Neural cell (in vitro differentiated cells): ENCODE measurements around the gene FGR. TPM values are rescaled to one million over a fixed set of nuclear protein-coding genes. Genes with fewer than 3 reads are reported as not detected.

Experiments
- H2AFZ ChIP-seq: fragments of 200-600, 300-800 bp; sonication (generic), shearing (Covaris generic); 2 replicates; pipeline ENCODE4 v1.6.0; 2014; ENCODE audit warnings: low read depth, mild to moderate bottlenecking, antibody characterized with exemption, low read length, moderate library complexity
- H3F3A ChIP-seq: fragments of 200-600 bp; shearing (Covaris generic); 2 replicates; pipeline ENCODE4 v1.6.1; 2016; ENCODE audit warnings: mild to moderate bottlenecking, moderate library complexity, mixed read lengths, antibody characterized with exemption, low read length; ENCODE audit not compliant: insufficient read depth, poor library complexity, severe bottlenecking
- H3K27ac ChIP-seq: fragments of 200-600, 300-800 bp; sonication (generic), shearing (Covaris generic); 2 replicates; pipeline ENCODE4 v1.5.1; 2014; ENCODE audit warnings: mild to moderate bottlenecking, low read length, moderate library complexity
- H3K27me3 ChIP-seq: fragments of 300-800, 200-600 bp; sonication (generic), shearing (Covaris generic); 2 replicates; pipeline ENCODE4 v1.6.0; 2014; ENCODE audit warnings: mild to moderate bottlenecking, low read depth, low read length, moderate library complexity; ENCODE audit not compliant: insufficient read depth
- H3K36me3 ChIP-seq: fragments of 300-800, 200-600 bp; sonication (generic), shearing (Covaris generic); 2 replicates; pipeline ENCODE4 v1.5.1; 2014; ENCODE audit warnings: mild to moderate bottlenecking, antibody characterized with exemption, low read length, moderate library complexity; ENCODE audit not compliant: insufficient read depth
- H3K4me2 ChIP-seq: fragments of 300-800, 200-600 bp; sonication (generic), shearing (Covaris generic); 2 replicates; pipeline ENCODE4 v1.6.0; 2014; ENCODE audit warnings: mild to moderate bottlenecking, low read length
- H3K4me3 ChIP-seq: fragments of 300-800, 200-600 bp; sonication (generic), shearing (Covaris generic); 2 replicates; pipeline ENCODE4 v1.5.1; 2014; ENCODE audit warnings: mild to moderate bottlenecking, low read length, moderate library complexity
- H3K79me2 ChIP-seq: fragments of 200-600 bp; shearing (Covaris generic); replicated peaks from 2 replicates; pipeline ENCODE4 v1.6.0; 2014; ENCODE audit warnings: mild to moderate bottlenecking, low read length, moderate library complexity; ENCODE audit not compliant: insufficient read depth
- H3K9ac ChIP-seq: fragments of 300-800, 200-600 bp; sonication (generic), shearing (Covaris generic); 2 replicates; pipeline ENCODE4 v1.6.1; 2016; ENCODE audit warnings: mild to moderate bottlenecking, low read length, mixed read lengths
- H3K9me2 ChIP-seq: fragments of 200-600 bp; shearing (Covaris generic); 2 replicates; pipeline ENCODE4 v1.6.1; 2016; ENCODE audit warnings: mild to moderate bottlenecking, low read length, mixed read lengths; ENCODE audit not compliant: insufficient read depth
- H3K9me3 ChIP-seq: fragments of 200-600, 300-800 bp; sonication (generic), shearing (Covaris generic); 2 replicates; pipeline ENCODE4 v1.6.1; 2016; ENCODE audit warnings: mild to moderate bottlenecking, mixed run types, low read length, moderate library complexity, mixed read lengths
- H4K20me1 ChIP-seq: fragments of 200-600 bp; shearing (Covaris generic); 2 replicates; pipeline ENCODE4 v1.6.1; 2016; ENCODE audit warnings: mild to moderate bottlenecking, mixed run types; ENCODE audit not compliant: insufficient read depth
- EP300 ChIP-seq: fragments of 450-650 bp; conservative IDR thresholded peaks from 2 replicates; pipeline ENCODE4 v1.6.1; 2014; ENCODE audit warnings: antibody characterized with exemption, mild to moderate bottlenecking, moderate library complexity; ENCODE audit not compliant: poor library complexity, severe bottlenecking
- EZH2 ChIP-seq: fragments of 200-600, 300-800 bp; shearing (Covaris generic), sonication (generic); IDR thresholded peaks from 2 replicates; pipeline ENCODE4 v1.6.1; 2014; ENCODE audit warnings: antibody characterized with exemption, low read length, borderline replicate concordance, mild to moderate bottlenecking; ENCODE audit not compliant: insufficient read depth, poor library complexity, severe bottlenecking
- MXI1 ChIP-seq: fragments of 450-650 bp; conservative IDR thresholded peaks from 2 replicates; pipeline ENCODE4 v1.6.1; 2014; ENCODE audit warnings: antibody characterized with exemption, mild to moderate bottlenecking; ENCODE audit not compliant: poor library complexity, severe bottlenecking
- POLR2AphosphoS5 ChIP-seq: IDR thresholded peaks from 2 replicates; pipeline ENCODE4 v1.6.1; 2012
- RAD21 ChIP-seq: fragments of 450-650 bp; conservative IDR thresholded peaks from 2 replicates; pipeline ENCODE4 v1.6.1; 2014; ENCODE audit warnings: antibody characterized with exemption, mild to moderate bottlenecking, moderate library complexity
- SMC3 ChIP-seq: fragments of 450-650 bp; conservative IDR thresholded peaks from 2 replicates; pipeline ENCODE4 v1.6.1; 2014; ENCODE audit warnings: antibody characterized with exemption, mild to moderate bottlenecking, moderate library complexity; ENCODE audit not compliant: poor library complexity
- TAF1 ChIP-seq: IDR thresholded peaks from 2 replicates; pipeline ENCODE4 v1.6.1; 2012; ENCODE audit warnings: low read depth
- polyA plus RNA-seq: library from polyadenylated mRNA; depleted of rRNA; stranded (reverse); fragments of >200 nt; gene quantifications from 2 replicates; pipeline ENCODE4 v1.2.3, GENCODE V29; 2014
- TF ChIP-seq, protein P1 (sequence below): fragments of 450-650 bp; IDR thresholded peaks from 2 replicates; pipeline ENCODE4 v1.5.1; 2014; ENCODE audit warnings: antibody characterized with exemption, mild to moderate bottlenecking, moderate library complexity; ENCODE audit not compliant: poor library complexity, severe bottlenecking
- TF ChIP-seq, protein P2 (sequence below): IDR thresholded peaks from 2 replicates; pipeline ENCODE4 v1.6.1; 2012; ENCODE audit warnings: borderline replicate concordance

FGR gene
- polyA plus RNA-seq, 1 donor from 2014 or later, result not detected

GRCh38 chr1:27592232-27592930 lies 42.6 kb downstream of the FGR start:
- Histone ChIP-seq H3K9me3 (no peaks in the 10 kb centered on the region), H3K27me3 (no peaks in the 10 kb centered on the region), H3K36me3 (no peaks in the 10 kb centered on the region), H4K20me1 (peaks cover 33% of the 10 kb centered on the region), H3K4me3 (peak overlapping the region; percentile 61), H3K9me2 (no peaks in the 10 kb centered on the region), H3F3A (no peaks in the 10 kb centered on the region), H3K9ac (peak overlapping the region; percentile 66), H3K79me2 (peaks cover 83% of the 10 kb centered on the region), H3K27ac (peak overlapping the region; percentile 90), H2AFZ (no peak overlapping the region), H3K4me2 (peak overlapping the region; percentile 88)
- peak; percentile 91 for TF ChIP-seq EP300
- no peak for TF ChIP-seq SMC3
- TF ChIP-seq POLR2AphosphoS5, result peak; percentile 59
- TF ChIP-seq, protein P1, sequence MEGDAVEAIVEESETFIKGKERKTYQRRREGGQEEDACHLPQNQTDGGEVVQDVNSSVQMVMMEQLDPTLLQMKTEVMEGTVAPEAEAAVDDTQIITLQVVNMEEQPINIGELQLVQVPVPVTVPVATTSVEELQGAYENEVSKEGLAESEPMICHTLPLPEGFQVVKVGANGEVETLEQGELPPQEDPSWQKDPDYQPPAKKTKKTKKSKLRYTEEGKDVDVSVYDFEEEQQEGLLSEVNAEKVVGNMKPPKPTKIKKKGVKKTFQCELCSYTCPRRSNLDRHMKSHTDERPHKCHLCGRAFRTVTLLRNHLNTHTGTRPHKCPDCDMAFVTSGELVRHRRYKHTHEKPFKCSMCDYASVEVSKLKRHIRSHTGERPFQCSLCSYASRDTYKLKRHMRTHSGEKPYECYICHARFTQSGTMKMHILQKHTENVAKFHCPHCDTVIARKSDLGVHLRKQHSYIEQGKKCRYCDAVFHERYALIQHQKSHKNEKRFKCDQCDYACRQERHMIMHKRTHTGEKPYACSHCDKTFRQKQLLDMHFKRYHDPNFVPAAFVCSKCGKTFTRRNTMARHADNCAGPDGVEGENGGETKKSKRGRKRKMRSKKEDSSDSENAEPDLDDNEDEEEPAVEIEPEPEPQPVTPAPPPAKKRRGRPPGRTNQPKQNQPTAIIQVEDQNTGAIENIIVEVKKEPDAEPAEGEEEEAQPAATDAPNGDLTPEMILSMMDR, result no peak
- peak; percentile 12 for TF ChIP-seq MXI1
- TF ChIP-seq RAD21, result no peak
- TF ChIP-seq, protein P2, sequence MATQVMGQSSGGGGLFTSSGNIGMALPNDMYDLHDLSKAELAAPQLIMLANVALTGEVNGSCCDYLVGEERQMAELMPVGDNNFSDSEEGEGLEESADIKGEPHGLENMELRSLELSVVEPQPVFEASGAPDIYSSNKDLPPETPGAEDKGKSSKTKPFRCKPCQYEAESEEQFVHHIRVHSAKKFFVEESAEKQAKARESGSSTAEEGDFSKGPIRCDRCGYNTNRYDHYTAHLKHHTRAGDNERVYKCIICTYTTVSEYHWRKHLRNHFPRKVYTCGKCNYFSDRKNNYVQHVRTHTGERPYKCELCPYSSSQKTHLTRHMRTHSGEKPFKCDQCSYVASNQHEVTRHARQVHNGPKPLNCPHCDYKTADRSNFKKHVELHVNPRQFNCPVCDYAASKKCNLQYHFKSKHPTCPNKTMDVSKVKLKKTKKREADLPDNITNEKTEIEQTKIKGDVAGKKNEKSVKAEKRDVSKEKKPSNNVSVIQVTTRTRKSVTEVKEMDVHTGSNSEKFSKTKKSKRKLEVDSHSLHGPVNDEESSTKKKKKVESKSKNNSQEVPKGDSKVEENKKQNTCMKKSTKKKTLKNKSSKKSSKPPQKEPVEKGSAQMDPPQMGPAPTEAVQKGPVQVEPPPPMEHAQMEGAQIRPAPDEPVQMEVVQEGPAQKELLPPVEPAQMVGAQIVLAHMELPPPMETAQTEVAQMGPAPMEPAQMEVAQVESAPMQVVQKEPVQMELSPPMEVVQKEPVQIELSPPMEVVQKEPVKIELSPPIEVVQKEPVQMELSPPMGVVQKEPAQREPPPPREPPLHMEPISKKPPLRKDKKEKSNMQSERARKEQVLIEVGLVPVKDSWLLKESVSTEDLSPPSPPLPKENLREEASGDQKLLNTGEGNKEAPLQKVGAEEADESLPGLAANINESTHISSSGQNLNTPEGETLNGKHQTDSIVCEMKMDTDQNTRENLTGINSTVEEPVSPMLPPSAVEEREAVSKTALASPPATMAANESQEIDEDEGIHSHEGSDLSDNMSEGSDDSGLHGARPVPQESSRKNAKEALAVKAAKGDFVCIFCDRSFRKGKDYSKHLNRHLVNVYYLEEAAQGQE, result no peak
- TF ChIP-seq EZH2, result no peak
- TF ChIP-seq TAF1, result no peak

DNA sequence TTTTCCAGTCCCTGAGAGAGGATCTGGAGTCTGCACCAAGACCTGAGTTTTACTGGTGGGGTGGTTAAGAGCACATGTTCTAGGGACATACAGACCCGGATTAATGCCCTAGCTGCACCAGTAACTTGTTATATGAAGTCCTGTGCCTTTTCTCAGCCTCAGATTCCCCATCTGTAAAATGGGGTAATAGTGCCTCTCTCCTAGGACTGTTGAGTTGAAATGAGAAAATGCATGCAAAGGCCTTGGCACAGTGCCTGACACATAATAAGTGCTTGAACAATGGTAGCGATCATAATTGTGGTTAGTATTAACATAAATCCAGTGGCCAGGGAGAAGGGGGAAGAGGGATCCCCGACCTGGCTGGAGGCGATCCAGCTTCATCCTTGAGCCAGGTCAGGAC lies 43.4 kb downstream of the FGR start:
- H3K9me3 ChIP-seq, result no peaks in the 10 kb centered on the region
- H2AFZ ChIP-seq, result no peak overlapping the region
- peak overlapping the region; percentile 90 for H3K27ac ChIP-seq
- H3K79me2 ChIP-seq, result peaks cover 83% of the 10 kb centered on the region
- H3K27me3 ChIP-seq, result no peaks in the 10 kb centered on the region
- TF ChIP-seq, protein P1, result no peak
- no peak for TF ChIP-seq SMC3
- no peak for TF ChIP-seq MXI1
- TF ChIP-seq, protein P2, result no peak
- TF ChIP-seq EZH2, result no peak
- no peak for TF ChIP-seq RAD21
- no peak for TF ChIP-seq EP300
- no peak for TF ChIP-seq POLR2AphosphoS5
- TF ChIP-seq TAF1, result no peak
- no peak overlapping the region for H3K4me2 ChIP-seq
- peaks cover 31% of the 10 kb centered on the region for H4K20me1 ChIP-seq
- no peaks in the 10 kb centered on the region for H3K9me2 ChIP-seq
- no peaks in the 10 kb centered on the region for H3F3A ChIP-seq
- H3K9ac ChIP-seq, result peak overlapping the region; percentile 66
- H3K4me3 ChIP-seq, result peak overlapping the region; percentile 61
- H3K36me3 ChIP-seq, result no peaks in the 10 kb centered on the region
